Gastrocnemius medialis (tissue), 4 donors: Measurements from ENCODE around the gene TMEM132C. TPM values are rescaled to one million over a fixed set of nuclear protein-coding genes. Genes with fewer than 3 reads are reported as not detected.

Experiments
- ATAC-seq, 2 donors: fragments of 150-250 bp; one replicate each; pipeline ENCODE4 v1.9.1; 2016
- DNase-seq, 2 donors: peaks; one replicate each; pipeline ENCODE4 v3.0.0-alpha.2; 2019
- H3K27ac ChIP-seq, 4 donors: fragments of 200-600 bp; sonication (generic); 1 replicate in 1 of 4; 2 replicates in 3 of 4; pipeline ENCODE4 v1.5.1; 2016 to 2018; ENCODE audit warnings: mild to moderate bottlenecking in 2 of 4, moderate library complexity in 1 of 4
- H3K27me3 ChIP-seq, 3 donors: fragments of 200-600 bp; sonication (generic) in 2 of 3; 1 replicate in 1 of 3; 2 replicates in 2 of 3; pipeline versions ENCODE4 v1.5.1 to v1.6.0; 2016 to 2019; ENCODE audit warnings: mild to moderate bottlenecking in 1 of 3, moderate library complexity in 1 of 3
- H3K36me3 ChIP-seq, 2 donors: fragments of 200-600 bp; sonication (generic) in 1 of 2; one replicate each; pipeline ENCODE4 v1.5.1; 2017 to 2018
- H3K4me1 ChIP-seq, 2 donors: fragments of 200-600 bp; sonication (generic) in 1 of 2; one replicate each; pipeline ENCODE4 v1.5.1; 2016 to 2017; ENCODE audit warnings: mild to moderate bottlenecking in 2 of 2
- H3K4me3 ChIP-seq, 4 donors: fragments of 200-600 bp; sonication (generic) in 3 of 4; 1 replicate in 1 of 4; 2 replicates in 3 of 4; pipeline ENCODE4 v1.5.1; 2016 to 2019; ENCODE audit warnings: mild to moderate bottlenecking in 2 of 4
- H3K9me3 ChIP-seq, 3 donors: fragments of 200-600 bp; sonication (generic) in 2 of 3; 1 replicate in 1 of 3; 2 replicates in 2 of 3; pipeline ENCODE4 v1.5.1; 2016 to 2019
- CTCF ChIP-seq, 5 experiments: fragments of 450-650 bp in 3 of 5; fragments of 200-600 bp in 2 of 5; sonication (generic) in 2 of 5; IDR thresholded peaks in 4 of 5; conservative IDR thresholded peaks in 1 of 5; 1 replicate in 4 of 5; 2 replicates in 1 of 5; pipeline ENCODE4 v1.5.1; 2016 to 2019; ENCODE audit warnings: antibody characterized with exemption in 5 of 5, mild to moderate bottlenecking in 3 of 5, moderate library complexity in 3 of 5
- POLR2A ChIP-seq, 2 donors: fragments of 450-650 bp; IDR thresholded peaks; one replicate each; pipeline ENCODE4 v1.6.1; 2017; ENCODE audit warnings: antibody characterized with exemption in 2 of 2, mild to moderate bottlenecking in 2 of 2, moderate library complexity in 2 of 2
- in situ Hi-C, 4 donors: fragments of 200-750 bp; cut with MboI; loops; one replicate each; pipeline versions ENCODE4 v1.15.0 to v1.8.0; 2017; ENCODE audit warnings: low sequenced_read_pairs in 4 of 4
- intact Hi-C: fragments of 100-400 bp; cut with DNase I; formaldehyde crosslinking; loops from one replicate; pipeline ENCODE4 v1.15.1; 2023; ENCODE audit warnings: low total_unique reads
- total RNA-seq, 4 donors: library from RNA; depleted of rRNA; stranded (reverse); fragments of >200 nt; gene quantifications; one replicate each; pipeline versions ENCODE4 v1.1.0 to v1.2.3, GENCODE V29; 2016

Gene TMEM132C
- total RNA-seq, 4 donors from 2014 or later = 0.24 to 0.82 (median 0.68) TPM

- H3K4me3 ChIP-seq = peak overlapping the region in 1 of 4 donors; percentile 26
- no peak overlapping the region for H3K27ac ChIP-seq
- no peaks in the 10 kb centered on the region for H3K4me1 ChIP-seq
- no peak for DNase-seq
- no peaks in the 10 kb centered on the region for H3K36me3 ChIP-seq
- H3K27me3 ChIP-seq = peaks cover 13 to 36% (median 32%) of the 10 kb centered on the region in 3 donors
- intact Hi-C loops (no loop called here), in situ Hi-C loops (loop anchor here in 1 of 4 donors (25.0 kb wide), 1 partner anchor 1646 kb away; the partner anchor contains the start of gene TMEM132D)
- no peak for TF ChIP-seq POLR2A (IDR thresholded peaks at IDR 0.05)
- no peak for TF ChIP-seq CTCF (IDR thresholded peaks at IDR 0.05 in 4 of 5, conservative IDR thresholded peaks at IDR 0.05 in 1 of 5)
- no peaks in the 10 kb centered on the region for H3K9me3 ChIP-seq
- ATAC-seq = no peak
These were observed 334 bp upstream of the TMEM132C start for GRCh38 chr12:128266541-128267130.

GRCh38 chr12:128267651-128268378, 845 bp downstream of the TMEM132C start:
- peaks cover 13 to 36% (median 32%) of the 10 kb centered on the region in 3 donors for H3K27me3 ChIP-seq
- ATAC-seq = no peak
- peak overlapping the region in 2 of 4 donors; percentile 23 to 36 for H3K4me3 ChIP-seq
- no peaks in the 10 kb centered on the region for H3K4me1 ChIP-seq
- TF ChIP-seq CTCF (IDR thresholded peaks at IDR 0.05 in 4 of 5, conservative IDR thresholded peaks at IDR 0.05 in 1 of 5) (no peak), POLR2A (IDR thresholded peaks at IDR 0.05) (no peak)
- H3K36me3 ChIP-seq = no peaks in the 10 kb centered on the region
- DNase-seq = no peak
- no peak overlapping the region for H3K27ac ChIP-seq
- H3K9me3 ChIP-seq = no peaks in the 10 kb centered on the region
- in situ Hi-C loops (loop anchor here in 1 of 4 donors (25.0 kb wide), 1 partner anchor 1644 kb away; the partner anchor contains the start of gene TMEM132D), intact Hi-C loops (no loop called here)

GRCh38 chr12:128268379-128268995, 1.5 kb downstream of the TMEM132C start:
- Histone ChIP-seq H3K27ac (no peak overlapping the region), H3K4me3 (peak overlapping the region in 2 of 4 donors; percentile 23 to 36), H3K4me1 (no peaks in the 10 kb centered on the region), H3K9me3 (no peaks in the 10 kb centered on the region), H3K36me3 (no peaks in the 10 kb centered on the region), H3K27me3 (peaks cover 13 to 36% (median 32%) of the 10 kb centered on the region in 3 donors)
- TF ChIP-seq CTCF (IDR thresholded peaks at IDR 0.05 in 4 of 5, conservative IDR thresholded peaks at IDR 0.05 in 1 of 5) = no peak
- TF ChIP-seq POLR2A (IDR thresholded peaks at IDR 0.05) = no peak
- DNase-seq (no peak), ATAC-seq (no peak)
- in situ Hi-C loops (loop anchor here in 1 of 4 donors (25.0 kb wide), 1 partner anchor 1644 kb away; the partner anchor contains the start of gene TMEM132D), intact Hi-C loops (no loop called here)

- Histone ChIP-seq H3K27me3 (peaks cover 13 to 34% (median 32%) of the 10 kb centered on the region in 3 donors), H3K36me3 (no peaks in the 10 kb centered on the region), H3K4me1 (no peaks in the 10 kb centered on the region), H3K4me3 (no peak overlapping the region), H3K9me3 (no peaks in the 10 kb centered on the region), H3K27ac (no peak overlapping the region)
- DNase-seq (no peak), ATAC-seq (peak in 1 of 2 donors; percentile 23)
- TF ChIP-seq POLR2A (IDR thresholded peaks at IDR 0.05) = no peak
- no peak for TF ChIP-seq CTCF (IDR thresholded peaks at IDR 0.05 in 4 of 5, conservative IDR thresholded peaks at IDR 0.05 in 1 of 5)
- in situ Hi-C loops (loop anchor here in 1 of 4 donors (25.0 kb wide), 1 partner anchor 1643 kb away; the partner anchor contains the start of gene TMEM132D), intact Hi-C loops (no loop called here)
These were observed 2.2 kb downstream of the TMEM132C start for GRCh38 chr12:128269181-128269591.
